GM19238 (cell line): Measurements from ENCODE around the gene FBXO3.
A peak's percentile ranks its signal among the peaks of the same experiment; 100 is the strongest.

Experiments
- DNase-seq: peaks from one replicate; pipeline ENCODE4 v3.0.0; 2011; ENCODE audit warnings: low spot score; ENCODE audit not compliant: insufficient read length

The FBXO3 gene

GRCh38 chr11:33703234-33703633, 71.1 kb downstream of the FBXO3 start:
- DNase-seq = no peak

- DNase-seq = no peak
Measured at GRCh38 chr11:33701302-33702230, 72.8 kb downstream of the FBXO3 start.

- peak; percentile 83 for DNase-seq
Measured at GRCh38 chr11:33700502-33701271, 73.6 kb downstream of the FBXO3 start, which contains the start of gene C11orf91. TSS of gene C11orf91 (minus strand) at chr11:33700826. CDS start at chr11:33700740, 86 bp downstream.

- no peak for DNase-seq
Measured at GRCh38 chr11:33700063-33700501, 74.2 kb downstream of the FBXO3 start.

- DNase-seq = no peak
Measured at GRCh38 chr11:33699515-33700062, 74.7 kb downstream of the FBXO3 start.

GRCh38 chr11:33698921-33699320, 75.4 kb downstream of the FBXO3 start:
- DNase-seq = no peak

GRCh38 chr11:33697997-33698396, 76.3 kb downstream of the FBXO3 start:
- DNase-seq = no peak

GRCh38 chr11:33696931-33697638, 77.2 kb downstream of the FBXO3 start:
- DNase-seq = no peak

GRCh38 chr11:33696411-33696810, 77.9 kb downstream of the FBXO3 start:
- no peak for DNase-seq

- DNase-seq = no peak
Measured at GRCh38 chr11:33695051-33695566, 79.2 kb downstream of the FBXO3 start.

- no peak for DNase-seq
Measured at GRCh38 chr11:33694346-33695050, 79.8 kb downstream of the FBXO3 start.

GRCh38 chr11:33692541-33692940, 81.8 kb downstream of the FBXO3 start:
- no peak for DNase-seq

- DNase-seq = no peak
Measured at GRCh38 chr11:33692013-33692504, 82.3 kb downstream of the FBXO3 start.

GRCh38 chr11:33691066-33691864, 83.1 kb downstream of the FBXO3 start:
- DNase-seq = no peak
